Renal cortex interstitium (tissue), 11 donors: ENCODE data around the gene KIAA1958. TPM values are rescaled to one million over a fixed set of nuclear protein-coding genes. Genes with fewer than 3 reads are reported as not detected.
A peak's percentile ranks its signal among the peaks of the same experiment; 100 is the strongest.
"Not testable (repeated sequence)": the region's sequence is repeated elsewhere in the genome, so short reads cannot be mapped to it uniquely, and the experiment has no call there.

Experiments
- DNase-seq, 11 donors: peaks; one replicate each; pipeline ENCODE4 v3.0.0-alpha.2; 2013; ENCODE audit warnings: low read depth in 9 of 11, low spot score in 4 of 11; ENCODE audit errors: extremely low read depth in 1 of 11
- polyA plus RNA-seq, 3 donors: library from polyadenylated mRNA; unstranded; fragments of 120-200 nt; gene quantifications; one replicate each; pipeline ENCODE4 v1.2.1, GENCODE V29; 2013; ENCODE audit not compliant: insufficient read length in 3 of 3

KIAA1958 gene
- polyA plus RNA-seq, 3 donors = 15.5 to 16.6 (median 16.5) TPM

GRCh38 chr9:112569186-112569585 is 82.6 kb downstream of the KIAA1958 start:
- DNase-seq = no peak

GRCh38 chr9:112570671-112571167 is 84.1 kb downstream of the KIAA1958 start:
- DNase-seq = no peak

- peak in 9 of 11 donors; percentile 17 to 47 (median 36) for DNase-seq
Observed at GRCh38 chr9:112571624-112572355, 85.2 kb downstream of the KIAA1958 start.

- DNase-seq = no peak
Observed at GRCh38 chr9:112572416-112572815, 85.8 kb downstream of the KIAA1958 start.

- no peak for DNase-seq
Observed at GRCh38 chr9:112574008-112574407, 87.4 kb downstream of the KIAA1958 start.

- DNase-seq = no peak
Observed at GRCh38 chr9:112575107-112575506, 88.5 kb downstream of the KIAA1958 start.

- no peak for DNase-seq
Observed at GRCh38 chr9:112581469-112582176, 95.0 kb downstream of the KIAA1958 start.

- no peak for DNase-seq
Observed at GRCh38 chr9:112582371-112583262, 96.0 kb downstream of the KIAA1958 start.

GRCh38 chr9:112586599-112587155 is 100.0 kb downstream of the KIAA1958 start:
- DNase-seq = no peak

- DNase-seq = not testable (repeated sequence)
Observed at GRCh38 chr9:112591875-112592274, 105.2 kb downstream of the KIAA1958 start.

- peak in 1 of 11 donors; percentile 4 for DNase-seq
Observed at GRCh38 chr9:112599732-112600131, 113.1 kb downstream of the KIAA1958 start.

- DNase-seq = no peak
Observed at GRCh38 chr9:112601636-112602035, 115.0 kb downstream of the KIAA1958 start.

GRCh38 chr9:112604790-112605189 is 118.2 kb downstream of the KIAA1958 start:
- DNase-seq = no peak

GRCh38 chr9:112605518-112605917 is 118.9 kb downstream of the KIAA1958 start:
- DNase-seq = no peak

GRCh38 chr9:112605963-112606699 is 119.5 kb downstream of the KIAA1958 start:
- DNase-seq = no peak

- no peak for DNase-seq
Observed at GRCh38 chr9:112608851-112609250, 122.2 kb downstream of the KIAA1958 start.

- no peak for DNase-seq
Observed at GRCh38 chr9:112615584-112616266, 129.1 kb downstream of the KIAA1958 start.

GRCh38 chr9:112617371-112617770 is 130.7 kb downstream of the KIAA1958 start:
- no peak for DNase-seq
